Measurements from ENCODE around the gene NANOS2. TPM values are rescaled to one million over a fixed set of nuclear protein-coding genes. Genes with fewer than 3 reads are reported as not detected.

The NANOS2 gene
- total RNA-seq, 1 experiment from 2014 or later, result not detected

- no TSS peak for BruUV-seq (replicated peaks)
- no peak for TF ChIP-seq CTCF (IDR thresholded peaks at IDR 0.05; ENCODE audit: insufficient read depth in 1 of 2, low read depth in 1 of 2, low read length in 1 of 2, severe bottlenecking in 1 of 2, unreplicated experiment in 1 of 2)
- intact Hi-C loops (cut with micrococcal nuclease; ENCODE audit: unreplicated experiment), result no loop called here
- H3K27ac Mint-ChIP-seq (ENCODE audit: unreplicated experiment), result no peak overlapping the region
- H3K9me3 Mint-ChIP-seq (ENCODE audit: unreplicated experiment), result peaks cover 11% of the 10 kb centered on the region
- no peak for DNase-seq
- no peaks in the 10 kb centered on the region; the same call in 1 of the 2 replicates for H3K27me3 ChIP-seq (replicated peaks; ENCODE audit: control insufficient read depth, insufficient read depth, low read length)
- no peaks in the 10 kb centered on the region for H3K36me3 Mint-ChIP-seq (ENCODE audit: insufficient read depth, unreplicated experiment)
- no peak overlapping the region for H3K4me3 ChIP-seq (ENCODE audit: low read depth, low read length)
- no peaks in the 10 kb centered on the region for H3K36me3 ChIP-seq (ENCODE audit: control insufficient read depth, insufficient read depth, low read length)
- peaks cover 10% of the 10 kb centered on the region for H3K4me1 Mint-ChIP-seq (ENCODE audit: low read depth, unreplicated experiment)
- no peak overlapping the region for H3K4me3 Mint-ChIP-seq (ENCODE audit: unreplicated experiment)
- H3K9me3 ChIP-seq, result no peaks in the 10 kb centered on the region
- POLR2A ChIA-PET, result no interaction called here
- CTCF ChIA-PET, result interaction anchor here (0.6 kb wide), 2 partner anchors 23 to 47 kb away, joined by 3 read pairs; partner anchors contain the start of gene CCDC61
- peaks cover 13% of the 10 kb centered on the region for H3K27me3 Mint-ChIP-seq (ENCODE audit: insufficient read depth, unreplicated experiment)
- no peaks in the 10 kb centered on the region for H3K4me1 ChIP-seq
These were observed 33.3 kb upstream of the NANOS2 start for GRCh38 chr19:45947926-45948325.

GRCh38 chr19:45940515-45940805, 25.9 kb upstream of the NANOS2 start:
- intact Hi-C loops (cut with micrococcal nuclease; ENCODE audit: unreplicated experiment), result no loop called here
- no peak overlapping the region for H3K4me3 ChIP-seq (ENCODE audit: low read depth, low read length)
- no TSS peak for BruUV-seq (replicated peaks)
- ChIA-PET CTCF (no interaction called here), POLR2A (no interaction called here)
- Mint-ChIP-seq H3K27ac (ENCODE audit: unreplicated experiment) (no peak overlapping the region), H3K9me3 (ENCODE audit: unreplicated experiment) (no peaks in the 10 kb centered on the region), H3K27me3 (ENCODE audit: insufficient read depth, unreplicated experiment) (peaks cover 12% of the 10 kb centered on the region), H3K4me1 (ENCODE audit: low read depth, unreplicated experiment) (no peaks in the 10 kb centered on the region), H3K4me3 (ENCODE audit: unreplicated experiment) (no peak overlapping the region), H3K36me3 (ENCODE audit: insufficient read depth, unreplicated experiment) (no peaks in the 10 kb centered on the region)
- no peaks in the 10 kb centered on the region for H3K9me3 ChIP-seq
- H3K36me3 ChIP-seq (ENCODE audit: control insufficient read depth, insufficient read depth, low read length), result no peaks in the 10 kb centered on the region
- no peaks in the 10 kb centered on the region for H3K4me1 ChIP-seq
- no peak for TF ChIP-seq CTCF (IDR thresholded peaks at IDR 0.05; ENCODE audit: insufficient read depth in 1 of 2, low read depth in 1 of 2, low read length in 1 of 2, severe bottlenecking in 1 of 2, unreplicated experiment in 1 of 2)
- peaks cover under 1% of the 10 kb centered on the region; the same call in 1 of the 2 replicates for H3K27me3 ChIP-seq (replicated peaks; ENCODE audit: control insufficient read depth, insufficient read depth, low read length)
- DNase-seq, result no peak

- no peak overlapping the region for H3K4me3 ChIP-seq (ENCODE audit: low read depth, low read length)
- intact Hi-C loops (cut with micrococcal nuclease; ENCODE audit: unreplicated experiment), result no loop called here
- no peaks in the 10 kb centered on the region for H3K36me3 ChIP-seq (ENCODE audit: control insufficient read depth, insufficient read depth, low read length)
- no peaks in the 10 kb centered on the region for H3K4me1 ChIP-seq
- POLR2A ChIA-PET, result no interaction called here
- peaks cover 17% of the 10 kb centered on the region for H3K27me3 Mint-ChIP-seq (ENCODE audit: insufficient read depth, unreplicated experiment)
- no peaks in the 10 kb centered on the region for H3K4me1 Mint-ChIP-seq (ENCODE audit: low read depth, unreplicated experiment)
- no peak for TF ChIP-seq CTCF (IDR thresholded peaks at IDR 0.05; ENCODE audit: insufficient read depth in 1 of 2, low read depth in 1 of 2, low read length in 1 of 2, severe bottlenecking in 1 of 2, unreplicated experiment in 1 of 2)
- H3K9me3 Mint-ChIP-seq (ENCODE audit: unreplicated experiment), result no peaks in the 10 kb centered on the region
- H3K36me3 Mint-ChIP-seq (ENCODE audit: insufficient read depth, unreplicated experiment), result no peaks in the 10 kb centered on the region
- BruUV-seq (replicated peaks), result no TSS peak
- no peaks in the 10 kb centered on the region for H3K9me3 ChIP-seq
- no peak overlapping the region for H3K27ac Mint-ChIP-seq (ENCODE audit: unreplicated experiment)
- no peak overlapping the region for H3K4me3 Mint-ChIP-seq (ENCODE audit: unreplicated experiment)
- no peak for DNase-seq
- CTCF ChIA-PET, result no interaction called here
- peaks cover 4% of the 10 kb centered on the region; the same call in 1 of the 2 replicates for H3K27me3 ChIP-seq (replicated peaks; ENCODE audit: control insufficient read depth, insufficient read depth, low read length)
These were observed 25.4 kb upstream of the NANOS2 start for GRCh38 chr19:45939792-45940514.
